ENCODE measurements around the gene OGDH.

- TF ChIP-seq CTCF (conservative IDR thresholded peaks at IDR 0.05; ENCODE audit: low read depth, low read length) (no peak), RFX5 (IDR thresholded peaks at IDR 0.05; ENCODE audit: low read depth, low read length) (no peak), POLR2A (IDR thresholded peaks at IDR 0.05; ENCODE audit: low read depth, low read length) (no peak), MAFK (IDR thresholded peaks at IDR 0.05; ENCODE audit: low read depth, low read length) (no peak)
- TF ChIP-seq, protein P1, sequence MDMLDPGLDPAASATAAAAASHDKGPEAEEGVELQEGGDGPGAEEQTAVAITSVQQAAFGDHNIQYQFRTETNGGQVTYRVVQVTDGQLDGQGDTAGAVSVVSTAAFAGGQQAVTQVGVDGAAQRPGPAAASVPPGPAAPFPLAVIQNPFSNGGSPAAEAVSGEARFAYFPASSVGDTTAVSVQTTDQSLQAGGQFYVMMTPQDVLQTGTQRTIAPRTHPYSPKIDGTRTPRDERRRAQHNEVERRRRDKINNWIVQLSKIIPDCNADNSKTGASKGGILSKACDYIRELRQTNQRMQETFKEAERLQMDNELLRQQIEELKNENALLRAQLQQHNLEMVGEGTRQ (IDR thresholded peaks at IDR 0.05; ENCODE audit: low read depth, low read length) = no peak
Measured at GRCh38 chr7:44655341-44655740, 48.9 kb downstream of the OGDH start.

Data from IMR-90 (cell line).